ENCODE measurements around the gene BSPH1. TPM values are rescaled to one million over a fixed set of nuclear protein-coding genes. Genes with fewer than 3 reads are reported as not detected.

BSPH1 gene, protein sequence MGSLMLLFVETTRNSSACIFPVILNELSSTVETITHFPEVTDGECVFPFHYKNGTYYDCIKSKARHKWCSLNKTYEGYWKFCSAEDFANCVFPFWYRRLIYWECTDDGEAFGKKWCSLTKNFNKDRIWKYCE
- total RNA-seq: not detected

DNA sequence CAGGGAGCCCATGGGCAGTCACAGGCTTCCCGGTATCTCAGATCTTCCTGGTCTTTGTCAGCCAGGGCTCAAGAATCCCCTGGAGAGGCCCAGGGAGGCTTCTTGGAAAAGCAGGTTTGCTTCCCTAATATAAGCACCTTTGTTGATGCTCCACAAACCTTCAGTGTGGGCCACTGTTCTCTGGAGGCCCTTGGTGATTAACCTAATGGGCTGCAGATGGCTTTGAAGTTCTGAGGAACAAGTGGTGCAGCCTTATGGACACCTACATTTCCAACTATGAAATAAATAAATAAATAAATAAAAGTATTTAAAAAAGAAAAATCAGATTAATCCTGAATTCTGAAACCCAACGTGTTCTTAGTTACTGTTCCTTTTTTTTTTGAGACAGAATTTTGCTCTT, at the start of gene BSPH1:
Gene BSPH1, minus strand, starts transcription at position 101 of the 400 bp plus-strand sequence. Its CDS starts 89 bp downstream, at position 12.
- WGBS, 2 donors: 46 to 51% methylated on average over 2 of the region's 2 CpGs
- DNase-seq (no peak), ATAC-seq (no peak)
- Histone ChIP-seq H3K27me3 (no peaks in the 10 kb centered on the region), H3K4me3 (no peak within 1 kb of the TSS), H3K4me1 (no peaks in the 10 kb centered on the region), H3K27ac (no peak within 1 kb of the TSS), H3K36me3 (replicated peaks in 1 of 2; ENCODE audit: insufficient read depth in 1 of 2, low read depth in 2 of 2) (no peaks in the 10 kb centered on the region), H3K9me3 (no peaks in the 10 kb centered on the region)
- TF ChIP-seq, protein P1, sequence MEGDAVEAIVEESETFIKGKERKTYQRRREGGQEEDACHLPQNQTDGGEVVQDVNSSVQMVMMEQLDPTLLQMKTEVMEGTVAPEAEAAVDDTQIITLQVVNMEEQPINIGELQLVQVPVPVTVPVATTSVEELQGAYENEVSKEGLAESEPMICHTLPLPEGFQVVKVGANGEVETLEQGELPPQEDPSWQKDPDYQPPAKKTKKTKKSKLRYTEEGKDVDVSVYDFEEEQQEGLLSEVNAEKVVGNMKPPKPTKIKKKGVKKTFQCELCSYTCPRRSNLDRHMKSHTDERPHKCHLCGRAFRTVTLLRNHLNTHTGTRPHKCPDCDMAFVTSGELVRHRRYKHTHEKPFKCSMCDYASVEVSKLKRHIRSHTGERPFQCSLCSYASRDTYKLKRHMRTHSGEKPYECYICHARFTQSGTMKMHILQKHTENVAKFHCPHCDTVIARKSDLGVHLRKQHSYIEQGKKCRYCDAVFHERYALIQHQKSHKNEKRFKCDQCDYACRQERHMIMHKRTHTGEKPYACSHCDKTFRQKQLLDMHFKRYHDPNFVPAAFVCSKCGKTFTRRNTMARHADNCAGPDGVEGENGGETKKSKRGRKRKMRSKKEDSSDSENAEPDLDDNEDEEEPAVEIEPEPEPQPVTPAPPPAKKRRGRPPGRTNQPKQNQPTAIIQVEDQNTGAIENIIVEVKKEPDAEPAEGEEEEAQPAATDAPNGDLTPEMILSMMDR (IDR thresholded peaks at IDR 0.05): no peak
- no peak for TF ChIP-seq POLR2A (IDR thresholded peaks at IDR 0.05)
- intact Hi-C loops (cut with DNase I): no loop called here

DNA sequence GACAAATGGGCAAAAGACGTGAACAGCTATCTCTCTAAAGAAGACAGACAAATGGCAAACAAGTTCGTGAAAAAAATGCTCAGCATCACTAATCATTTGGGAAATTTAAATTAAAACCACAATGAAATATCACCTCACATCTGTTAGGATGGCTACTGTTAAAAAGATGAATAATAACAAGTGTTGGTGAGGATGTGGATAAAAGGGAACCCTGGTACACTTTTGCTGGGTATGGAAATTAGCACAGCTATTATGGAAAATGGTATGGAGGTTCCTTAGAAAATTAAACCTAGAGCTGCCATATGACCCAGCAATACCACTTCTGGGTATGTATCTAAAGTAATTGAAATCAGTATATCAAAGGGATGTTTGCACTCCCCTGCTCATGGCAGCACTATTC, 44.8 kb upstream of the BSPH1 start:
- Histone ChIP-seq H3K27me3 (no peaks in the 10 kb centered on the region), H3K4me1 (no peaks in the 10 kb centered on the region), H3K9me3 (peaks cover 0 to 10% (median 0%) of the 10 kb centered on the region in 3 donors), H3K4me3 (no peak overlapping the region), H3K27ac (no peak overlapping the region), H3K36me3 (replicated peaks in 1 of 2; ENCODE audit: insufficient read depth in 1 of 2, low read depth in 2 of 2) (no peaks in the 10 kb centered on the region)
- intact Hi-C loops (cut with DNase I): no loop called here
- ATAC-seq (no peak), DNase-seq (no peak)
- 56 to 58% methylated on average over 2 of the region's 2 CpGs for WGBS, 2 donors
- TF ChIP-seq, protein P1 (IDR thresholded peaks at IDR 0.05): no peak

DNA sequence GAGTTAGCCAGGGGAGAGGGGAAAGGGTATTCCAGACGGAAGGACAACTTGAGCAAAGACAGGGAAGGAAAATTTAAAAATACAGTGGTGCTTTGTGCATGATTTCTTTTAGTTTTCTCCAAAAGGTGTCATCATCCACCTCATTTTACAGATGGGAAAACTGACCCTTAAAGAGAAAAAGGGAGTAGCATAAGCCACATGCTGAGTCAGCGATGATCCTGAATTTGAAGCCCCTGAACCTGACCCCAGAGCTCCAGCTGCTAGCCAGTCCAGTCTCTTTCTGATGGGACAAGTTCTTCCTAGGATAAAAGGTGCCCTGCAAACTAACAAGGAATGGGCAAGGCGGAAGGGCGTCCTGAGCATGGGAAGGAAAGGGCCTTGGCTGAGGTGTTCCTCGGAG, 41.6 kb upstream of the BSPH1 start:
- intact Hi-C loops (cut with DNase I): no loop called here
- WGBS, 2 donors: 33 to 41% methylated on average over 5 of the region's 5 CpGs

DNA sequence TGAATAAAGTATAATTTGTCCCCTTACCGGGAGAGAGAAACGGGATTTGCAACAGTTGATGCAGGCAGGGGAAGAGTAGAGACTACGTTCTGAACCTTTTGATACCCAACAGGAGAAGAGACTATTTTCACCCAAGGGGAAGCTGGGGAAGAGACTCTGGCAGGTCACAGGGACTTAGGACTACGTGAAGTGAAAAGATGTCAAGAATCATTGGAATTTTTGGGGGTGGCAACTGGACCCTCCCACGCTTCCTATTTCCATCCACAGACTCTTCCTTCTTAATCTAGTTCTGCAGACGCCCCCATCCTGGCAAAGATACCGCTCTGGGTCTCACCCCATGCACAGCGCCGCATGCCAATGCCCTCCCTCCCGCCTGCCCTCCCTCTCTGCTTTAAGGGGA, 38.1 kb upstream of the BSPH1 start:
- intact Hi-C loops (cut with DNase I): no loop called here
- H3K27me3 ChIP-seq: peaks cover 0 to 3% of the 10 kb centered on the region in 2 donors
- H3K27ac ChIP-seq: no peak overlapping the region
- 49 to 50% methylated on average over 10 of the region's 10 CpGs for WGBS, 2 donors
- H3K36me3 ChIP-seq (replicated peaks in 1 of 2; ENCODE audit: insufficient read depth in 1 of 2, low read depth in 2 of 2): no peaks in the 10 kb centered on the region
- no peaks in the 10 kb centered on the region for H3K9me3 ChIP-seq
- H3K4me1 ChIP-seq: no peaks in the 10 kb centered on the region
- TF ChIP-seq POLR2A (IDR thresholded peaks at IDR 0.05): no peak
- TF ChIP-seq, protein P1 (IDR thresholded peaks at IDR 0.05): no peak
- ATAC-seq: no peak
- no peak overlapping the region for H3K4me3 ChIP-seq
- no peak for DNase-seq

More for the DNA sequence above, 41.6 kb upstream of the BSPH1 start:
- peaks cover 0 to 3% of the 10 kb centered on the region in 2 donors for H3K27me3 ChIP-seq
- no peak overlapping the region for H3K4me3 ChIP-seq
- no peak for TF ChIP-seq POLR2A (IDR thresholded peaks at IDR 0.05)
- TF ChIP-seq, protein P1 (IDR thresholded peaks at IDR 0.05): no peak
- ATAC-seq: no peak
- no peaks in the 10 kb centered on the region for H3K4me1 ChIP-seq
- no peak for DNase-seq
- H3K27ac ChIP-seq: no peak overlapping the region
- peaks cover 0 to 10% (median 0%) of the 10 kb centered on the region in 3 donors for H3K9me3 ChIP-seq
- no peaks in the 10 kb centered on the region for H3K36me3 ChIP-seq (replicated peaks in 1 of 2; ENCODE audit: insufficient read depth in 1 of 2, low read depth in 2 of 2)

DNA sequence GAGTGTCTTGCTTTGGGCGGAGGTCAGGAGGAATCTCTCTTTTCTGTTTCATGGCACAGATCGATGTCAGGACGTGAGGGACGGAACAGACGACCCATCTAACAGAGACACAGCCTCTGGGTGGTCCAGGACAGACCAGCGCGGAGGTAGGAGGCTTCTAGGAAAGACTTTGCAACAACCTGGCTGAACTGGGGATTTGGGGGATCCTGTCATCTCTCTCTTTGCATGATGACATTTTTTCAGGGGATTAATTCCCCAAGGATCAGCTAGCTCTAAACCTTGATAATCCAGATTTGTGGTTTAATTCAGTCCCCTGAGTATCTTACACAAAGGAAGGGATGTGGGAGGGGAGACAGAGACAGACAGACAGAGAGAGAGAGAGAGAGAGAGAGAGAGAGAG, 37.5 kb upstream of the BSPH1 start:
- TF ChIP-seq, protein P1 (IDR thresholded peaks at IDR 0.05): no peak
- no peak for TF ChIP-seq POLR2A (IDR thresholded peaks at IDR 0.05)
- no peaks in the 10 kb centered on the region for H3K4me1 ChIP-seq
- peaks cover 0 to 3% of the 10 kb centered on the region in 2 donors for H3K27me3 ChIP-seq
- H3K4me3 ChIP-seq: no peak overlapping the region
- WGBS, 2 donors: 58 to 69% methylated on average over 7 of the region's 7 CpGs
- ATAC-seq (no peak), DNase-seq (no peak)
- no peaks in the 10 kb centered on the region for H3K36me3 ChIP-seq (replicated peaks in 1 of 2; ENCODE audit: insufficient read depth in 1 of 2, low read depth in 2 of 2)
- intact Hi-C loops (cut with DNase I): no loop called here
- H3K27ac ChIP-seq: no peak overlapping the region
- H3K9me3 ChIP-seq: no peaks in the 10 kb centered on the region
